CD8-positive, alpha-beta memory T cell (primary cell): ENCODE measurements around the gene FOSB. TPM values are rescaled to one million over a fixed set of nuclear protein-coding genes. Genes with fewer than 3 reads are reported as not detected.

Experiments
- CTCF ChIA-PET: fragments of 350-600 bp; sonication (Branson Sonifier 250); formaldehyde crosslinking; loops from one replicate; lab custom pipeline; 2021; ENCODE audit warnings: antibody characterized with exemption; lab: Charles Lee
- POLR2A ChIA-PET: fragments of 350-600 bp; sonication (Branson Sonifier 250); formaldehyde crosslinking; loops from one replicate; lab custom pipeline; 2021; ENCODE audit warnings: antibody characterized with exemption; lab: Charles Lee
- DNase-seq, 5 donors: peaks; one replicate each; pipeline versions ENCODE4 v3.0.0 to v3.0.0-alpha.2; 2020 to 2022; ENCODE audit warnings: mixed read lengths in 1 of 5
- H3K27ac ChIP-seq: one replicate; pipeline ENCODE4 v1.7.0; 2013; ENCODE audit warnings: low read depth, mild to moderate bottlenecking, low read length, moderate library complexity
- H3K27me3 ChIP-seq: 2 replicates; pipeline ENCODE4 v1.7.0; 2013; ENCODE audit warnings: low read length, mild to moderate bottlenecking; ENCODE audit not compliant: insufficient read depth, poor library complexity, severe bottlenecking
- H3K36me3 ChIP-seq: 2 replicates; pipeline ENCODE4 v1.7.0; 2013; ENCODE audit warnings: mild to moderate bottlenecking, low read length, moderate library complexity; ENCODE audit not compliant: insufficient read depth
- H3K4me1 ChIP-seq: 2 replicates; pipeline ENCODE4 v1.7.0; 2013; ENCODE audit warnings: mild to moderate bottlenecking, low read length, moderate library complexity; ENCODE audit not compliant: insufficient read depth
- H3K4me3 ChIP-seq: 2 replicates; pipeline ENCODE4 v1.7.0; 2013; ENCODE audit warnings: mild to moderate bottlenecking, low read length
- H3K9me3 ChIP-seq: 2 replicates; pipeline ENCODE4 v1.7.0; 2013; ENCODE audit warnings: mild to moderate bottlenecking, low read length
- H3K27ac Mint-ChIP-seq, 8 donors: one replicate each; pipeline ENCODE4 v1.8.0; 2020 to 2021; ENCODE audit warnings: mixed read lengths in 8 of 8, mild to moderate bottlenecking in 6 of 8, inconsistent platforms in 3 of 8, moderate library complexity in 3 of 8
- H3K27me3 Mint-ChIP-seq, 2 donors: one replicate each; pipeline ENCODE4 v1.8.0; 2020 to 2021; ENCODE audit warnings: mixed read lengths in 2 of 2, mild to moderate bottlenecking in 1 of 2, moderate library complexity in 1 of 2
- H3K36me3 Mint-ChIP-seq, 3 donors: one replicate each; pipeline ENCODE4 v1.8.0; 2020 to 2021; ENCODE audit warnings: mixed read lengths in 3 of 3, inconsistent platforms in 1 of 3, mild to moderate bottlenecking in 1 of 3
- H3K4me1 Mint-ChIP-seq, 3 donors: one replicate each; pipeline ENCODE4 v1.8.0; 2020 to 2021; ENCODE audit warnings: mixed read lengths in 3 of 3, inconsistent platforms in 1 of 3, mild to moderate bottlenecking in 1 of 3
- H3K4me3 Mint-ChIP-seq, 7 donors: one replicate each; pipeline ENCODE4 v1.8.0; 2020 to 2021; ENCODE audit warnings: mixed read lengths in 7 of 7, mild to moderate bottlenecking in 6 of 7, moderate library complexity in 4 of 7, inconsistent platforms in 2 of 7
- H3K9me3 Mint-ChIP-seq, 5 donors: one replicate each; pipeline ENCODE4 v1.8.0; 2020 to 2022; ENCODE audit warnings: mixed read lengths in 5 of 5, mild to moderate bottlenecking in 3 of 5, moderate library complexity in 2 of 5, inconsistent platforms in 1 of 5
- polyA plus RNA-seq: library from polyadenylated mRNA; unstranded; fragments of 300-500 nt; fragmentation: Illumina TruSeq; gene quantifications from one replicate; pipeline ENCODE4 v1.2.3, GENCODE V29; 2021
- total RNA-seq, 2 experiments: library from RNA; stranded (reverse); gene quantifications; one replicate each; pipeline ENCODE4 v1.2.3, GENCODE V29; 2021

Gene FOSB
- total and polyA plus RNA-seq, 3 experiments from 2014 or later = 21.6 to 48.2 (median 22.1) TPM

DNA sequence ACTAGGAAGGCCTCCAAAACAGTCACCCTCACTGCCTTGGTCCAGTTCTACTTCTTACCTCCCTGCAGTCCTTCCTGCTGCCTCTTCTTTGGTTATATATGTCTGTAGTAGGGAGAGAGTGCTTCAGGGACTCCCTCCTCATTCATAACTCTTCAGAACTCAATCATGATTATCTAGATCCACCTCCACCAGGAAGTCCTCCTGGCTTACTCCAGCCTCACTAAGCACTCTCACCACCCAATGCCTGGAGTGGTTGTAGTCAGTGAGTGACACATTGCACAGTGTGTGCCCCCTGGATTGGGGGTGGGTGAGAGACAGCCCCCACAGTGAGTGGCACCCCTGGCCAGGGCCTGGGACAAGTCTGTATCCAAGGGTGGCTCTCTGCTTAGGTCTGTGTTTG lies 10.0 kb upstream of the FOSB start:
- H3K4me1 ChIP-seq = peaks cover 16% of the 10 kb centered on the region
- H3K4me3 Mint-ChIP-seq = peak overlapping the region in 1 of 7 donors; percentile 76

DNA sequence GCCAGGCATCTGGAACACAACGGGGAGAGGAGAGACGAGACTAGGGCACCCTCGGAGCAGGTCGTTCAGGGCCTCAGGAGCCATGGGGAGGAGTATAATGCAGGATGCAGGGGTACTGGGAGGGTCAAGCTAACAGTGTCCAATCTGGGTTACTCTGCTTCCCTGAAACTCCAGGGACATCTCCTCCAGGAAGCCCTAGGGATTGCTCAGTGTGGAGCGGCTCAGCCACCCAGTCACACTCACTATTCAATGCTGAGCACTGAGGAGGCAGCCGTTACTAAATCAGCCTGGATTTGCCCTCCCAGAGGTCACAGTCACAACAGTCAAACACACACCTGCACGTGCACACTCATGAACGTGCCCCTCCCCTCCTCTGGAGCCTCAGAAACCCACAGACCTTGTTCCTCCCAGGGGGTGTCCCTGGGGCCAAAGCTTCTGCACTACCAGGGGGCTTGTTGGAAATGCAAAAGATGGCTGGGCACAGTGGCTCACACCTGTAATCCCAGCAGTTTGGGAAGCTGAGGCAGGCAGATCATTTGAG lies 6.9 kb upstream of the FOSB start:
- H3K27me3 ChIP-seq = no peaks in the 10 kb centered on the region
- no peaks in the 10 kb centered on the region for H3K9me3 Mint-ChIP-seq
- H3K4me1 Mint-ChIP-seq = peaks cover 7 to 10% (median 8%) of the 10 kb centered on the region in 3 donors
- no peak overlapping the region for H3K4me3 Mint-ChIP-seq
- H3K27ac Mint-ChIP-seq = no peak overlapping the region
- peaks cover 10% of the 10 kb centered on the region for H3K4me1 ChIP-seq
- H3K36me3 Mint-ChIP-seq = no peaks in the 10 kb centered on the region
- no peak overlapping the region for H3K27ac ChIP-seq
- H3K36me3 ChIP-seq = no peaks in the 10 kb centered on the region
- POLR2A ChIA-PET = no interaction called here
- DNase-seq = no peak
- H3K4me3 ChIP-seq = no peak overlapping the region
- CTCF ChIA-PET = no interaction called here
- H3K27me3 Mint-ChIP-seq = peaks cover 6 to 10% of the 10 kb centered on the region in 2 donors
- no peaks in the 10 kb centered on the region for H3K9me3 ChIP-seq

More for the DNA sequence above, 10.0 kb upstream of the FOSB start:
- Histone ChIP-seq H3K27me3 (no peaks in the 10 kb centered on the region), H3K27ac (no peak overlapping the region), H3K36me3 (no peaks in the 10 kb centered on the region), H3K4me3 (no peak overlapping the region), H3K9me3 (no peaks in the 10 kb centered on the region)
- Mint-ChIP-seq H3K4me1 (peaks cover 18 to 23% (median 22%) of the 10 kb centered on the region in 3 donors), H3K9me3 (no peaks in the 10 kb centered on the region), H3K36me3 (no peaks in the 10 kb centered on the region), H3K27ac (peak overlapping the region in 4 of 8 donors; percentile 42 to 68 (median 56)), H3K27me3 (peaks cover 3 to 4% of the 10 kb centered on the region in 2 donors)
- CTCF ChIA-PET = interaction anchor here (1.2 to 2.4 kb wide), 2 partner anchors 21 to 28 kb away, joined by 5 to 8 read pairs; no protein-coding TSS in a partner anchor
- DNase-seq = no peak
- POLR2A ChIA-PET = interaction anchor here (1.2 kb wide), 1 partner anchor 11 kb away, joined by 5 read pairs; no protein-coding TSS in a partner anchor

GRCh38 chr19:45462174-45462573 lies 5.6 kb upstream of the FOSB start:
- Mint-ChIP-seq H3K9me3 (no peaks in the 10 kb centered on the region), H3K27ac (no peak overlapping the region), H3K27me3 (peaks cover 8 to 10% of the 10 kb centered on the region in 2 donors), H3K4me1 (peaks cover 3 to 5% (median 4%) of the 10 kb centered on the region in 3 donors), H3K36me3 (no peaks in the 10 kb centered on the region), H3K4me3 (no peak overlapping the region)
- no peaks in the 10 kb centered on the region for H3K27me3 ChIP-seq
- peaks cover 3% of the 10 kb centered on the region for H3K4me1 ChIP-seq
- no peaks in the 10 kb centered on the region for H3K9me3 ChIP-seq
- POLR2A ChIA-PET = no interaction called here
- CTCF ChIA-PET = interaction anchor here (3.7 kb wide), 1 partner anchor 23 kb away, joined by 14 read pairs; no protein-coding TSS in a partner anchor
- no peak overlapping the region for H3K27ac ChIP-seq
- no peaks in the 10 kb centered on the region for H3K36me3 ChIP-seq
- no peak overlapping the region for H3K4me3 ChIP-seq
- no peak for DNase-seq

DNA sequence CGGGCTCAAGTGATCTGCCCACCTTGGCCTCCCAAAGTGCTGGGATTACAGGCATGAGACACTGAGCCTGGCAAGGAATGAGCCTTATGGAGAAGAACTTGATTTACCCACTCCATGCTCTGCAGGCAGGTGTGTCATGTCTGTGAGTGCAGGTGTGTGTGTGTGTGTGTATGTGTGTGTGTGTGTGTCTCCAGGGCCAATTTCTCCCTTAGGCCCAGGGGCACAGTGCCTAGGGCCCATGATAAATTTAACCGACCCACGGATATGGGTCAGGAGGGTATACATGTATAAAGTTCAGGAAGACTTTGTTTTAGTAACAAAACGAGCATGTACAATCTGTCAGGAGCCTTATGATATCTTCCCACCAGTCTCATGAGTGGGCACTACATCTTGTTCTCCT lies 4.6 kb upstream of the FOSB start:
- H3K9me3 Mint-ChIP-seq = peaks cover 0 to 4% (median 0%) of the 10 kb centered on the region in 5 donors
- H3K27me3 Mint-ChIP-seq = peaks cover 10 to 16% of the 10 kb centered on the region in 2 donors
- H3K4me3 Mint-ChIP-seq = no peak overlapping the region
- no peaks in the 10 kb centered on the region for H3K36me3 ChIP-seq
- no peaks in the 10 kb centered on the region for H3K27me3 ChIP-seq
- H3K27ac Mint-ChIP-seq = no peak overlapping the region
- POLR2A ChIA-PET = no interaction called here
- no peak overlapping the region for H3K27ac ChIP-seq
- peaks cover 5% of the 10 kb centered on the region for H3K4me1 ChIP-seq
- no peaks in the 10 kb centered on the region for H3K9me3 ChIP-seq
- CTCF ChIA-PET = interaction anchor here (1.8 to 3.7 kb wide), 2 partner anchors 16 to 24 kb away, joined by 5 to 14 read pairs; no protein-coding TSS in a partner anchor
- H3K4me1 Mint-ChIP-seq = peaks cover 5 to 14% (median 8%) of the 10 kb centered on the region in 3 donors
- DNase-seq = no peak
- no peak overlapping the region for H3K4me3 ChIP-seq
- H3K36me3 Mint-ChIP-seq = peaks cover 0 to 5% (median 0%) of the 10 kb centered on the region in 3 donors

- Mint-ChIP-seq H3K27ac (peak overlapping the region in 2 of 8 donors; percentile 17 to 53), H3K9me3 (peaks cover 0 to 4% (median 0%) of the 10 kb centered on the region in 5 donors), H3K4me1 (peaks cover 5 to 20% (median 8%) of the 10 kb centered on the region in 3 donors), H3K4me3 (peak overlapping the region in 1 of 7 donors; percentile 22), H3K36me3 (peaks cover 0 to 12% (median 0%) of the 10 kb centered on the region in 3 donors), H3K27me3 (peaks cover 10 to 23% of the 10 kb centered on the region in 2 donors)
- H3K27me3 ChIP-seq = no peaks in the 10 kb centered on the region
- ChIA-PET POLR2A (no interaction called here), CTCF (interaction anchor here (0.9 to 3.7 kb wide), 3 partner anchors 15 to 25 kb away, joined by 3 to 14 read pairs (median 5); no protein-coding TSS in a partner anchor)
- H3K9me3 ChIP-seq = no peaks in the 10 kb centered on the region
- no peak overlapping the region for H3K27ac ChIP-seq
- no peak for DNase-seq
- H3K36me3 ChIP-seq = no peaks in the 10 kb centered on the region
- H3K4me3 ChIP-seq = no peak overlapping the region
- peaks cover 5% of the 10 kb centered on the region for H3K4me1 ChIP-seq
Observed at GRCh38 chr19:45464274-45464673, 3.5 kb upstream of the FOSB start.

DNA sequence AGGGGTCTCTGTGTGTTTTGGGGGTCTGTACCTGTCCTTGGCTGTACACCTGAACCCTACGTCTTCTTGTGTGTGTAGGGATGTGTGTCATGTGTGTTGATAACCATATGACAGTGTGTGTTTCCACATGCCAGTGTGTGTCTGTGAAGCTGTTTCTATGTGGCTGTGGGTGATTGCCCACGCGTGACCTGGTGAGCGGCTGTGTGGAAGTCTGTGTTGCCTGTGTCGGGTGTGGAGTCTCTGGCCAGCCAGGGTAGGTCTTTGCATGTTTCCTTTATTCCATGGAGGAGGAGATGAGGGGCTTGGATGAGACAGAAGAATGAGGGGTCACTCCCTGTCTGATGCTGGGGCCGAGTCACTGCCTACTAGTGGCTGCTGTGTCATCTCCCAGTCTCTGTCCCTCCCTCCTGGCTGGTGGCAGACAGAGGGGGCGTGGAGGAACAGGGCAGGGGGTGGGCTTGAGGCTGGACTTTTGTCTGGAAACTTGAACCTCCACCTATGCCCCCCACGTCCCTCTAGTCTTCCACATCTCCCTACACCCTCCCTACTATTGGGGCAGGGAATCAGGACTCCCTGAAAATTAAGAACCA lies 2.8 kb upstream of the FOSB start:
- no peak overlapping the region for H3K4me3 ChIP-seq
- ChIA-PET POLR2A (no interaction called here), CTCF (interaction anchor here (0.9 to 3.7 kb wide), 2 partner anchors 21 to 26 kb away, joined by 3 to 14 read pairs; no protein-coding TSS in a partner anchor)
- peaks cover 11% of the 10 kb centered on the region for H3K4me1 ChIP-seq
- peaks cover 9 to 26% (median 14%) of the 10 kb centered on the region in 3 donors for H3K4me1 Mint-ChIP-seq
- H3K27ac Mint-ChIP-seq = peak overlapping the region in 5 of 8 donors; percentile 6 to 99 (median 34)
- no peak overlapping the region for H3K27ac ChIP-seq
- peaks cover 0 to 19% (median 0%) of the 10 kb centered on the region in 3 donors for H3K36me3 Mint-ChIP-seq
- H3K9me3 ChIP-seq = no peaks in the 10 kb centered on the region
- peaks cover 10 to 29% of the 10 kb centered on the region in 2 donors for H3K27me3 Mint-ChIP-seq
- H3K9me3 Mint-ChIP-seq = peaks cover 0 to 6% (median 0%) of the 10 kb centered on the region in 5 donors
- DNase-seq = no peak
- peak overlapping the region in 2 of 7 donors; percentile 52 to 66 for H3K4me3 Mint-ChIP-seq
- no peaks in the 10 kb centered on the region for H3K36me3 ChIP-seq
- no peaks in the 10 kb centered on the region for H3K27me3 ChIP-seq

- Mint-ChIP-seq H3K4me1 (peaks cover 20 to 47% (median 24%) of the 10 kb centered on the region in 3 donors), H3K27ac (peak overlapping the region; percentile 93 to 99 (median 99)), H3K27me3 (peaks cover 6 to 44% of the 10 kb centered on the region in 2 donors), H3K36me3 (peaks cover 0 to 33% (median 5%) of the 10 kb centered on the region in 3 donors), H3K4me3 (peak overlapping the region; percentile 93 to 99 (median 95)), H3K9me3 (peaks cover 0 to 6% (median 0%) of the 10 kb centered on the region in 5 donors)
- CTCF ChIA-PET = interaction anchor here (1.2 to 16.7 kb wide), 9 partner anchors 8 to 174 kb away, joined by 3 to 455 read pairs (median 9); no protein-coding TSS in a partner anchor
- DNase-seq = no peak
- H3K27me3 ChIP-seq = no peaks in the 10 kb centered on the region
- peak overlapping the region; percentile 100 for H3K27ac ChIP-seq
- peaks cover 18% of the 10 kb centered on the region for H3K4me1 ChIP-seq
- H3K9me3 ChIP-seq = no peaks in the 10 kb centered on the region
- no peaks in the 10 kb centered on the region for H3K36me3 ChIP-seq
- POLR2A ChIA-PET = interaction anchor here (0.6 to 3.6 kb wide), 7 partner anchors 10 to 1773 kb away, joined by 3 to 45 read pairs (median 14); no protein-coding TSS in a partner anchor
- peak overlapping the region; percentile 96 for H3K4me3 ChIP-seq
Observed at GRCh38 chr19:45467115-45467455, 711 bp upstream of the FOSB start.
